Left lobe of liver (tissue), 2 donors: Measurements from ENCODE around the gene MISP3. TPM values are rescaled to one million over a fixed set of nuclear protein-coding genes. Genes with fewer than 3 reads are reported as not detected.

ENCODE experiments used
- ATAC-seq: fragments of 200-7000 bp; cut with Tn5 transposase; one replicate; pipeline ENCODE4 v1.9.1; 2020; ENCODE audit warnings: mild to moderate bottlenecking, moderate library complexity
- DNase-seq: peaks from one replicate; pipeline ENCODE4 v3.0.0-alpha.2; 2020; ENCODE audit warnings: low spot score
- total RNA-seq: library from RNA; stranded (reverse); gene quantifications from one replicate; pipeline ENCODE4 v1.2.1, GENCODE V29; 2021
- donor health status: DM: no; HTN: no; CAD: no; lungs with moderate emphysema.
- donor health status: DM: no; HTN: yes; CAD: no.

The MISP3 gene
- total RNA-seq, 1 donor from 2014 or later = 15.2 TPM

DNA sequence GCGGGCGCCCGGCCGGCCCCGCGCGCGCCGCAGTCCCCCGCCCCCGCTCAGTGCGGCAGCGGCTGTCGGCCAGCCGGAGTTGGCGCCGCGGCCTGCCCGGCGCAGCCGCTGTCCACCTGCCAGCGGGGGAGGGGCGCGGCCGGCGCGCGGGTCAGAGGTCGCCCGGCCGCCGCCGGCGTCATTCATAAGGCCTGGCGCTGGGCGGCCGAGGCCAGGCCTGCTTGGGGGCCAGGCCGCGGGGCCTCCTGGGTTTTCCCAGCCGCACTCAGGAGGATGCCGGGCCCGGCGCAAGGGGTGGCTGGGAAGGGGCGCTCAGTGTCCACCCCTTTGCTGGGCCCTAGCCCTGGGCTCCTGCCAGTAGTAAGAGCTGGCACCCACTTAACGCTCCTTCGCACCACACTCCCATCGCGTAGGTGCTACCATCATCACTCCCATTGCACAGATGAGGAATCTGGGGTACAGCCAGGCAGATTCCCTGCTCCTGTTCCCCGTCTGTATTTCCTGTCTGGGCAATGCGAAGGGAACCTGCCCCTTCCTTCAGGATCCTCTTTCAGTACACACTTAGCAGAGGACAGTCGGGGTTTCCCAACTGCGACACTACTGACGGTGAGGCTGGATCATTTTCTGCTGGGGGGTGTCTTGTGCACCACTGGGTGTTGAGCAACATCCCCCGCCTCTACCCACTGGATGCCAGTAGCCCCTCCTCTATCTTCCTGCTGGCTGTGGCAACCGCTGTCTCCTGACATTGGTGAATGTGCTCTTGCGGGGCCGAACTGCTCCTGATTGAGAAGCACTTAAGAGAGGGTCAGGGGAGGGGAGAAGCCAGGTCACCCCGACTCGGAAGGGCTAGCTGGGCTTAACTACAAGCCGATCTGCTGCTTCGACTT lies 45.8 kb downstream of the MISP3 start:
- DNase-seq = peak; percentile 84
- peak; percentile 68 for ATAC-seq

DNA sequence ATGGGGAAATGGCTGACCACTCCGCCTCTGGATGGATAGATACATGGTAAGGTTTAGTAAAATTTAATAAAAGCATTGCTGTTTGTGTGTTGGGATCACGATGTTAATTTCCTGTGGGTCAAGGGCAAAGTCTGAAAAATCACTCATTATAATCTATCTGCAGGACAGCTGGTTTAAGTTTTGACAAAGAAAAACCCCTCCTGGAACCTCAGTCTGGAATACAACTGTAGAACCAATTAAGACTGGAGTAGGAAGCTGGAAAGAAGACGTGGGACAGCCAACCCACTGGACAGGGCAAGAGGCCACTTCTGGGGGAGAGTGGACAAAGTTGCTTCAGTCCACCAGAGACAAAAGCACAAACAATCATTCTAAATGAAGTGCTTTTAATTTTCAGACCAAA lies 46.6 kb downstream of the MISP3 start:
- ATAC-seq (no peak), DNase-seq (no peak)

DNA sequence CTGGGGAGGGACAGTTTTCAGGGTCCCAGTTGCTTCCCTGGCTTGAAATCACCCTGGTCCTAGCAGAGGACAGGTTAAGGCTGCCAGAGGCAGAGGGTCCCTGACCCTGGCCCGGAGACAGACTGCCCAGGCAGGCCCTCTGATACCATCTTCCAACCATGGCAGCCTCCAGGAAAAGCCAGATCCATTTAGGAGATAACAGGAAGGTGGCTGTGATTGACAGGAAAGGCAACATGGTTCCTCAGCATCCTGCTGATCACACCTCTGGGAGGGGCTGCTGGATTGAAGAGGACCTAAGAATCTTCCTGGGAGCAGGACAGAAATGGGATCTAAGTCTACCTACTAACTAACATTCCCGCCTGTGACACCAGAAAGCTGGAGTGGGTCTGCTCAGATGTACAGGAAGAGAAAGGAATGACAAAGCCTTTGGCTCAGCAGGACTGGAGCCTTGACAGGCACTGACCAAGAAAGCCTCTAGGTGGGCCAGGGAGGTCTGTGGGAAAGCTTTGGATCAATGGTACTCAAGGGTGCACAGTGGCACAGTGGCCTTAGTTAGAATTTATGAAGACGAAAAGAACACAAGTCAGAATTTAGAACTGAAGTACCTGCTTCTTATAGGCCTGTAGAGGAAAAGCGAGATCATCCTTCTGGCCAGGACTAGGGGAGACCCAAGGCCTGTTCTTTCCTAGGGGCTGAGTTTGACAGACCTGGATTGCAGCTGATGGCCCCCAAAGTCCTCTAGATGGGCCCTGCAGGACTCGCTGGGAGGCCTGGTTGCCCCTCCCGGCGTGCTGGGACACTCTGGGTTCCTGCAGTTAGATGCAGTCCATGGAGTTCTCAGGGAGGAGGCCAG lies 47.3 kb downstream of the MISP3 start:
- DNase-seq (no peak), ATAC-seq (no peak)

DNA sequence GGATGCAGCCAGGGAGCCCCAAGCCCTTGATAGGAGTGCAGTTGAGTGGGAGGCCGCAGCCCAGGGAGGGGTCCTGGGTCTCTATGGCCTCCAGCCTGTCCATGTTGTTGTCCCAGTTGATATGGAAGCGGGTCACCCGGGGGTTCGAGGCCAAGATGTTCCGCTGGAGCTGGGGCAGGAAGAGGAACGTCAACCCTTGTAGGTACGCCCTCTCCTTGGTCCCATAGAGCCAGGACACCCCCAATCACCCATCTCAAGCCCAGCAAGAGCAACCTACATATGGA lies 47.9 kb downstream of the MISP3 start:
- no peak for DNase-seq
- no peak for ATAC-seq

DNA sequence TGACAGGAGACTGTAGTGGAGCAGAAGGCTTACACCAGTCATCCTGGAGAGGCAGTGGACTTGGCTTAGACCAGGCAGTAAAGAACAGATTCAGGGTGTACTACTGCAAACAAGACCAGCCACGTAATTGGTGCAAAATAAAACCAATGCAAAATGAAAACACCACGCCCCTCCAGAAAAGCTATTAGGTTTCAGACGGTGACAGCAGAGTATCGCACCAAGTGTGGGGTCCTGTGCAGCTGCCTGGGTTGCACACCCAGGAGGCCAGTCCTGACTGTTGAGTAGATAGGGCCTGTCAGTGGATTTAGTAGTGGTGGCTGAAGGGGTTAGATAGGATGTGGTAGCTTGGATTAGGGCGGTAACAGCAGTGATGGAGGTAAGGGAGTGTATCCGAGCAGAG lies 50.3 kb downstream of the MISP3 start:
- ATAC-seq (no peak), DNase-seq (no peak)

Other genes with a start within 250 kb of the MISP3 start
- not detected for gene NANOS3, start 195.7 kb upstream of the MISP3 start, total RNA-seq
- 1.3 TPM for gene BRME1, start 166.7 kb upstream of the MISP3 start, total RNA-seq
- gene CC2D1A, start 166.6 kb upstream of the MISP3 start, total RNA-seq = 24.9 TPM
- gene PODNL1, start 134.4 kb upstream of the MISP3 start, total RNA-seq = not detected
- 11.4 TPM for gene DCAF15, start 120.3 kb upstream of the MISP3 start, total RNA-seq
- 7.0 TPM for gene RFX1, start 66.5 kb upstream of the MISP3 start, total RNA-seq
- not detected for gene RLN3, start 44.6 kb upstream of the MISP3 start, total RNA-seq
- gene IL27RA, start 41.0 kb upstream of the MISP3 start, total RNA-seq = 1.4 TPM
- 42.7 TPM for gene PALM3, start 10.7 kb upstream of the MISP3 start, total RNA-seq
- gene C19orf67, start 13.0 kb downstream of the MISP3 start, total RNA-seq = not detected
- gene SAMD1, start 18.0 kb downstream of the MISP3 start, total RNA-seq = 19.1 TPM
- 78.4 TPM for gene PRKACA, start 45.0 kb downstream of the MISP3 start, total RNA-seq
- gene ASF1B, start 63.8 kb downstream of the MISP3 start, total RNA-seq = 0.45 TPM
- gene ADGRL1, start 133.4 kb downstream of the MISP3 start, total RNA-seq = 1.3 TPM